Esophagus (tissue), 2 donors: ENCODE results near the gene TNNC2. TPM values are rescaled to one million over a fixed set of nuclear protein-coding genes. Genes with fewer than 3 reads are reported as not detected.
"Not testable (repeated sequence)": the region's sequence is repeated elsewhere in the genome, so short reads cannot be mapped to it uniquely, and the experiment has no call there.

Experiments
- H3K27ac ChIP-seq, 2 donors: one replicate each; pipeline ENCODE4 v1.5.1; 2013; ENCODE audit warnings: low read depth in 2 of 2, mild to moderate bottlenecking in 2 of 2, inconsistent platforms in 1 of 2, low read length in 1 of 2, moderate library complexity in 1 of 2
- H3K27me3 ChIP-seq, 2 donors: one replicate each; pipeline ENCODE4 v1.6.1; 2013; ENCODE audit warnings: low read length in 2 of 2, control low read depth in 1 of 2, mild to moderate bottlenecking in 1 of 2; ENCODE audit not compliant: insufficient read depth in 2 of 2, control insufficient read depth in 1 of 2
- H3K36me3 ChIP-seq, 2 donors: one replicate each; pipeline ENCODE4 v1.6.1; 2013; ENCODE audit warnings: low read length in 1 of 2; ENCODE audit not compliant: control insufficient read depth in 2 of 2, insufficient read depth in 2 of 2
- H3K4me1 ChIP-seq, 2 donors: one replicate each; pipeline ENCODE4 v1.6.1; 2013; ENCODE audit warnings: low read length in 1 of 2; ENCODE audit not compliant: control insufficient read depth in 2 of 2, insufficient read depth in 2 of 2
- H3K4me3 ChIP-seq, 2 donors: one replicate each; pipeline ENCODE4 v1.5.1; 2013; ENCODE audit warnings: low read length in 2 of 2, mild to moderate bottlenecking in 2 of 2, low read depth in 1 of 2, moderate library complexity in 1 of 2
- H3K9me3 ChIP-seq, 2 donors: one replicate each; pipeline ENCODE4 v1.6.1; 2013; ENCODE audit warnings: mild to moderate bottlenecking in 2 of 2, low read depth in 1 of 2, low read length in 1 of 2, moderate library complexity in 1 of 2; ENCODE audit not compliant: control insufficient read depth in 2 of 2, insufficient read depth in 1 of 2
- WGBS, 2 donors: extraction: QIAGEN DNeasy Blood & Tissue Kit; methylation state at CpG; one replicate each; pipeline ENCODE4 v1.1.7; 2013; 5-methylcytosine and 5-hydroxymethylcytosine counted together
- polyA plus RNA-seq, 2 donors: library from polyadenylated mRNA; stranded (reverse); fragments of 200-250 nt; gene quantifications; one replicate each; pipeline ENCODE4 v1.2.3, GENCODE V29; 2013
- donor health status: healthy with polysubstance abuse.
- donor health status: Bipolar disorder and iron deficiency.

The TNNC2 gene
- polyA plus RNA-seq, 2 donors = 0.28 to 1.0 TPM

- peaks cover 0 to 7% of the 10 kb centered on the region in 2 donors for H3K4me1 ChIP-seq
- H3K27me3 ChIP-seq = no peaks in the 10 kb centered on the region
- WGBS, 2 donors = 61 to 64% methylated on average over 7 of the region's 7 CpGs
- H3K9me3 ChIP-seq = no peaks in the 10 kb centered on the region
- no peak overlapping the region for H3K27ac ChIP-seq
- peaks cover 10 to 15% of the 10 kb centered on the region in 2 donors for H3K36me3 ChIP-seq
- peak overlapping the region; percentile 61 to 74 for H3K4me3 ChIP-seq
These were observed 13.6 kb downstream of the TNNC2 start for GRCh38 chr20:45813489-45813888.

DNA sequence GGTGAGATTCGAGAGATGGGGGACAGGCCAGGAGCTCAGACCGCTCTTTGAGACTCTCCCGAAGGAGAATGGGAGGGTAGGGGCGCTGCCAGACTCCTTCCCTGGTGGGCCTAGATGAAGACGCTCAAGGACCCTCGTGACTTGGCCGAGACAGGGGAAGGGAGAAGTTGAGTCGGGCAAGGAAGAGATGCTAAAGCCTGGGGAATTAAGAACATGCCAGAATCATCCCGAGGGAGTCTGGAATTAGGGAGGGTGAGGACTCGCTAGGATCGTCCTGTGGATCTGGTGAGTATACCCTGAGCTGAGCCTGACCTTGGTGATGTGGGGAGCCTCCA lies 14.1 kb downstream of the TNNC2 start:
- WGBS, 2 donors = 4 to 5% methylated on average over 11 of the region's 11 CpGs
- no peaks in the 10 kb centered on the region for H3K27me3 ChIP-seq
- H3K4me1 ChIP-seq = peaks cover 0 to 7% of the 10 kb centered on the region in 2 donors
- H3K36me3 ChIP-seq = peaks cover 10 to 15% of the 10 kb centered on the region in 2 donors
- H3K9me3 ChIP-seq = no peaks in the 10 kb centered on the region
- H3K4me3 ChIP-seq = peak overlapping the region; percentile 61 to 74
- peak overlapping the region in 1 of 2 donors; percentile 9 for H3K27ac ChIP-seq

DNA sequence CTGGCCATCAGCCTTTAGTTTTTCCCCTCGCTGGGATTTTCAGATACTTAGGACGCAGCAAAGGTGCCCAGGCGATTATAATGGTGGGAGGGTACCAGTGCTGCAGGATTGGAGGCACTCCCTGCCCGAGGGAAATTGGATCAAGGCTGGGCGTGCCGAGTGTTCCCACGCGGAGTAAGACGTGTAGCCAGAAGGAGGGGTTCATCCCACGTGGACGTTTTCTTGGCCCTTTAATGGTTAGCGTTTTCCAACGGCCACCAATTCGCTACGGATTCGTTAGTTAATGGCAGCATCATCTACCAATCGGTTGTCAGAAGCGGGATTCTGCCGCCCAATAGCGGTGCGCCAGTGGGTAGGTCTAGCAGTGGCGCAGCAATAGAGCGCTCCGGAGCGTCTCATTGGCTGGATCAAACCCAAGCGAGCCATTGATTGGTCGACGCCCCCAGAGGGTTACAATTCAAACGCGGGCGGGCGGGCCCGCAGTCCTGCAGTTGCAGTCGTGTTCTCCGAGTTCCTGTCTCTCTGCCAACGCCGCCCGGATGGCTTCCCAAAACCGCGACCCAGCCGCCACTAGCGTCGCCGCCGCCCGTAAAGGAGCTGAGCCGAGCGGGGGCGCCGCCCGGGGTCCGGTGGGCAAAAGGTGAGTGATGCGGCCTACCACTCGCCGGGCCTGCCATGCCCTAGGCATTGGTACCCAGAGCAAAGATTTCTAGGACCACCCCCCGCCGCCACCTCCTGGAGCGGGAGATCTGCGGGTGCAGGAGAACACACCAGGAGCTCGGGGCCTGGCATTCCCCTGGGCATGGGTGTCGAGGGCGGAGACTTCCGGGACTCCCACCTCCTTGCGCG lies 14.7 kb downstream of the TNNC2 start, which contains the start of gene UBE2C:
UBE2C (plus strand) TSS at position 488 of the 849 bp plus-strand sequence; CDS start at position 540, 52 bp downstream.
- H3K9me3 ChIP-seq = no peaks in the 10 kb centered on the region
- H3K27me3 ChIP-seq = no peaks in the 10 kb centered on the region
- 1% methylated on average over 64 to 65 of the region's 65 CpGs for WGBS, 2 donors
- peak within 1 kb of the TSS; percentile 6 to 58 for H3K27ac ChIP-seq
- peaks cover 10 to 15% of the 10 kb centered on the region in 2 donors for H3K36me3 ChIP-seq
- peaks cover 0 to 7% of the 10 kb centered on the region in 2 donors for H3K4me1 ChIP-seq
- H3K4me3 ChIP-seq = peak within 1 kb of the TSS; percentile 61 to 74

GRCh38 chr20:45810191-45810970 lies 16.7 kb downstream of the TNNC2 start:
- Histone ChIP-seq H3K27ac (no peak overlapping the region), H3K36me3 (peaks cover 18 to 20% of the 10 kb centered on the region in 2 donors), H3K9me3 (no peaks in the 10 kb centered on the region), H3K4me3 (no peak overlapping the region), H3K4me1 (peaks cover 0 to 7% of the 10 kb centered on the region in 2 donors), H3K27me3 (no peaks in the 10 kb centered on the region)
- WGBS, 2 donors = 93 to 95% methylated on average over 8 of the region's 8 CpGs

GRCh38 chr20:45801851-45802250 lies 25.3 kb downstream of the TNNC2 start:
- H3K36me3 ChIP-seq = peaks cover 16 to 28% of the 10 kb centered on the region in 2 donors
- WGBS, 2 donors = 89 to 92% methylated on average over 7 of the region's 7 CpGs

DNA sequence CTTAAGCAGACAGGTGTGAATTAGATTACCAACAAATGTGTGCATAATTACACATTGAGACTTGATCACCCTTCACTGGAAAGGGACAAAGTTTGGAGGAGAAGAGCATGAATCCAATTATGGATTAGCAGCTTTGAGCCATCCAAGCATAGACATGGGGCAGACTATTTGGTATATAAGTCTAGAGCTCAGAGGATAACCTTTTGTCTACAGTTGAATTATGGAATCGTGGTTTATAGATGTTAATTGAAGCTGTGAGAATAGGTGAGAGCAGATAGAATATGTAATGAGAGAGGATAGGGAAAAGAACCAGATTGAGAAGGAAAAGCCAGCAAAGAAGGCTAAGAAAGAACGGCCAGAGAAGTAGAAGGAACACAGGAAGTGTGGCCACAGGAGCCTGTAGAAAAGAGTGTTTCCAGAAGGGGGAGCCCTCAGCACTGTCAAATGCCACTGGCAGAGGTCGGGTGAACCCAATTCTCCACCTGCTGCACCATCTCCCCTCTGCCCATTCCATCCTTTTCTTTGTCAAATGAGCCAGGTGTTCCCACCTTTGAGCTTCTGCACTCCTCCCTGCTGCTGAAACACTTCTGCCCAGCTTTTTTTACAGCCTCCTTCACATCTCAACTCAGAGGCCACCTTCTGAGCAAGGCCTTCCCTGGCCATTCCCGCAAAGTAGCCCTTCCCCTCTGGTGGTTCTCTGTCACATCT lies 28.0 kb downstream of the TNNC2 start:
- no peaks in the 10 kb centered on the region for H3K9me3 ChIP-seq
- H3K36me3 ChIP-seq = peaks cover 10 to 24% of the 10 kb centered on the region in 2 donors
- H3K4me3 ChIP-seq = no peak overlapping the region
- H3K27me3 ChIP-seq = no peaks in the 10 kb centered on the region
- no peaks in the 10 kb centered on the region for H3K4me1 ChIP-seq
- WGBS, 2 donors = 32 to 35% methylated on average over 4 of the region's 4 CpGs
- no peak overlapping the region for H3K27ac ChIP-seq

More at GRCh38 chr20:45801851-45802250, 25.3 kb downstream of the TNNC2 start:
- Histone ChIP-seq H3K9me3 (no peaks in the 10 kb centered on the region), H3K27ac (no peak overlapping the region), H3K27me3 (no peaks in the 10 kb centered on the region), H3K4me1 (no peaks in the 10 kb centered on the region), H3K4me3 (no peak overlapping the region)

DNA sequence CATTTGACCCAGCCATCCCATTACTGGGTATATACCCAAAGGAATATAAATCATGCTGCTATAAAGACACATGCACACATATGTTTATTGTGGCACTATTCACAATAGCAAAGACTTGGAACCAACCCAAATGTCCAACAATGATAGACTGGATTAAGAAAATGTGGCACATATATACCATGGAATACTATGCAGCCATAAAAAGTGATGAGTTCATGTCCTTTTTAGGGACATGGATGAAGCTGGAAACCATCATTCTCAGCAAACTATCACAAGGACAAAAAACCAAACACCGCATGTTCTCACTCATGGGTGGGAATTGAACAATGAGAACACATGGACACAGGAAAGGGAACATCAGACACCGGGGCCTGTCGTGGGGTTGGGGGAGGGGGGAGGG lies 29.2 kb downstream of the TNNC2 start:
- not testable (repeated sequence) for H3K4me3 ChIP-seq, H3K4me1 ChIP-seq, H3K27ac ChIP-seq, H3K9me3 ChIP-seq, H3K27me3 ChIP-seq
- 87 to 98% methylated on average over 3 of the region's 3 CpGs for WGBS, 2 donors
- peaks cover 10 to 21% of the 10 kb centered on the region in 2 donors for H3K36me3 ChIP-seq

DNA sequence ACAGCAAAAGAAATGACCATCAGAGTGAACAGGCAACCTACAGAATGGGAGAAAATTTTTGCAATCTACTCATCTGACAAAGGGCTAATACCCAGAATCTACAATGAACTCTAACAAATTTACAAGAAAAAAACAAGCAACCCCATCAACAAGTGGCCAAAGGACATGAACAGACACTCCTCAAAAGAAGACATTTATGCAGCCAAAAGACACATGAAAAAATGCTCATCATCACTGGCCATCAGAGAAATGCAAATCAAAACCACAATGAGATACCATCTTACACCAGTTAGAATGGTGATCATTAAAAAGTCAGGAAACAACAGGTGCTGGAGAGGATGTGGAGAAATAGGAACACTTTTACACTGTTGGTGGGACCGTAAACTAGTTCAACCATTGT lies 29.6 kb downstream of the TNNC2 start:
- not testable (repeated sequence) for H3K27ac ChIP-seq, H3K9me3 ChIP-seq, H3K4me1 ChIP-seq, H3K4me3 ChIP-seq, H3K27me3 ChIP-seq
- H3K36me3 ChIP-seq = peaks cover 10 to 17% of the 10 kb centered on the region in 2 donors
- WGBS, 2 donors = no CpG with 5 or more reads among the region's 1 CpG

DNA sequence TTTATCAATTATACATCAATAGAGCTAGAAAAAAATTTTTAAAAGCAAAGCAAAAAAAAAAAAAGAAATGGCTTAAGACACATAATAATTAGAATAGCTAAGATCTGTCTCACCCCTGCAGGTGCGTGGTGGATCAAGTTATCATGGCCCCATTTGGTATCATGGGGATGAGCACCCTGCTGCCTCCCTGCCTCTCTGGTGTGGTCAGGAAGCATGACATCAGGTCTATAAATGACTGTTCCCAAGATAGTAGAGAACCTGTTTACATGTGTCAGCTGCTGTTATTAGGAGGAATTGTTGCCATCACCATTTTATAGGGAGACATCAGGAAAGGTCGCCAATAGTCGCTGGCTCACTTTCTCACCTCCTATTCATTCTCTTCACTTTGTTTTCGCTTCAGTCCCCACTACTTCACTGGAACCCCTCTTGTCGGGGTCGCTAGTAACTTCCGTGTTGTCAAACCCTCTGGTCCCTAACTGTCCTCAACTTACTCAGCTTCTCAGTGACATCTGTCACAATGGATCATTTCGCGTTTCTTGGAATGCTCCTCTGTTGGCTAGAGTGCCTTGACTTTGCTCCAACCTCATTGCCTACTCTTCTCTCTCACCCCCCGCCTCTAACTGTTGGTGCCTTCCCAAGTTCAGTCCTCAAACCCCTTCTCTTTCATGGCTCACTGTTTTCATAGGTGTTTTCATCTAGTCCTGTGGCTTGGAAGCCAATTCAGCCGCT lies 30.6 kb downstream of the TNNC2 start:
- peaks cover 4 to 6% of the 10 kb centered on the region in 2 donors for H3K4me1 ChIP-seq
- no peak overlapping the region for H3K27ac ChIP-seq
- H3K9me3 ChIP-seq = no peaks in the 10 kb centered on the region
- H3K27me3 ChIP-seq = no peaks in the 10 kb centered on the region
- no peak overlapping the region for H3K4me3 ChIP-seq
- 94 to 95% methylated on average over 11 of the region's 11 CpGs for WGBS, 2 donors
- peaks cover 4 to 15% of the 10 kb centered on the region in 2 donors for H3K36me3 ChIP-seq
